ENCODE data around the gene CSF2RB. TPM values are rescaled to one million over a fixed set of nuclear protein-coding genes. Genes with fewer than 3 reads are reported as not detected.

CSF2RB gene
- total and polyA plus RNA-seq, 11 donors = 0.69 to 39.4 (median 2.3) TPM

GRCh38 chr22:36923131-36923788, 9.8 kb downstream of the CSF2RB start:
- intact Hi-C loops (cut with DNase I) = no loop called here
- Histone ChIP-seq H3K9me3 (peaks cover 0 to 6% (median 0%) of the 10 kb centered on the region in 12 donors), H3K36me3 (peaks cover 0 to 65% (median 0%) of the 10 kb centered on the region in 9 donors), H3K27ac (no peak overlapping the region), H3K27me3 (peaks cover 0 to 42% (median 6%) of the 10 kb centered on the region in 9 donors), H3K4me3 (no peak overlapping the region), H3K4me1 (peaks cover 0 to 40% (median 0%) of the 10 kb centered on the region in 12 donors)
- ATAC-seq = peak in 1 of 4 donors; percentile 16
- 81 to 89% (median 87%) methylated on average over 17 to 21 of the region's 21 CpGs for WGBS, 4 donors
- TF ChIP-seq CTCF (IDR thresholded peaks at IDR 0.05) = no peak
- no peak for TF ChIP-seq POLR2A (IDR thresholded peaks at IDR 0.05)
- no peak for DNase-seq

GRCh38 chr22:36924151-36924698, 10.8 kb downstream of the CSF2RB start:
- 80 to 85% (median 83%) methylated on average over 8 of the region's 8 CpGs for WGBS, 4 donors
- intact Hi-C loops (cut with DNase I) = no loop called here
- Histone ChIP-seq H3K4me1 (peaks cover 0 to 36% (median 0%) of the 10 kb centered on the region in 12 donors), H3K27me3 (peaks cover 0 to 42% (median 6%) of the 10 kb centered on the region in 9 donors), H3K36me3 (peaks cover 0 to 66% (median 0%) of the 10 kb centered on the region in 9 donors), H3K9me3 (peaks cover 0 to 2% (median 0%) of the 10 kb centered on the region in 12 donors), H3K27ac (no peak overlapping the region), H3K4me3 (no peak overlapping the region)
- DNase-seq (no peak), ATAC-seq (no peak)
- TF ChIP-seq CTCF (IDR thresholded peaks at IDR 0.05) = no peak
- no peak for TF ChIP-seq POLR2A (IDR thresholded peaks at IDR 0.05)

- DNase-seq = no peak
- WGBS, 4 donors = 85 to 87% (median 87%) methylated on average over 14 to 19 of the region's 19 CpGs
- intact Hi-C loops (cut with DNase I) = no loop called here
- no peaks in the 10 kb centered on the region for H3K9me3 ChIP-seq
- H3K4me3 ChIP-seq = no peak overlapping the region
- peaks cover 0 to 26% (median 0%) of the 10 kb centered on the region in 12 donors for H3K4me1 ChIP-seq
- H3K36me3 ChIP-seq = peaks cover 0 to 80% (median 0%) of the 10 kb centered on the region in 9 donors
- TF ChIP-seq POLR2A (IDR thresholded peaks at IDR 0.05) (no peak), CTCF (IDR thresholded peaks at IDR 0.05) (no peak)
- ATAC-seq = no peak
- no peak overlapping the region for H3K27ac ChIP-seq
- H3K27me3 ChIP-seq = peaks cover 0 to 42% (median 6%) of the 10 kb centered on the region in 9 donors
These were observed 12.2 kb downstream of the CSF2RB start for GRCh38 chr22:36925388-36926290.

- Histone ChIP-seq H3K4me3 (no peak overlapping the region), H3K27me3 (peaks cover 0 to 42% (median 6%) of the 10 kb centered on the region in 9 donors), H3K9me3 (no peaks in the 10 kb centered on the region), H3K36me3 (peaks cover 0 to 85% (median 0%) of the 10 kb centered on the region in 9 donors), H3K4me1 (peaks cover 0 to 21% (median 0%) of the 10 kb centered on the region in 12 donors), H3K27ac (no peak overlapping the region)
- 87 to 92% (median 89%) methylated on average over 6 of the region's 6 CpGs for WGBS, 4 donors
- intact Hi-C loops (cut with DNase I) = no loop called here
- ATAC-seq (no peak), DNase-seq (no peak)
- TF ChIP-seq POLR2A (IDR thresholded peaks at IDR 0.05) (no peak), CTCF (IDR thresholded peaks at IDR 0.05) (no peak)
These were observed 12.9 kb downstream of the CSF2RB start for GRCh38 chr22:36926309-36926708.
